CD14-positive monocyte (primary cell): Measurements from ENCODE around the gene GLTP. TPM values are rescaled to one million over a fixed set of nuclear protein-coding genes. Genes with fewer than 3 reads are reported as not detected.

Experiments
- DNase-seq, 3 donors: peaks; one replicate each; pipeline ENCODE4 v3.0.0-alpha.2; 2011 to 2022
- H2AFZ ChIP-seq: 2 replicates; pipeline ENCODE4 v1.6.0; 2012; ENCODE audit warnings: mild to moderate bottlenecking, low read depth, low read length, inconsistent platforms; ENCODE audit not compliant: insufficient read depth, poor library complexity, severe bottlenecking
- H3K27ac ChIP-seq, 2 donors: 1 replicate in 1 of 2; 2 replicates in 1 of 2; pipeline ENCODE4 v1.5.1; 2012 to 2013; ENCODE audit warnings: low read length in 2 of 2, control low read depth in 1 of 2, inconsistent platforms in 1 of 2, low read depth in 1 of 2, mild to moderate bottlenecking in 1 of 2
- H3K27me3 ChIP-seq, 2 donors: one replicate each; pipeline versions ENCODE4 v1.6.0 to v1.6.1; 2011 to 2013; ENCODE audit warnings: low read length in 2 of 2; ENCODE audit not compliant: control insufficient read depth in 2 of 2, insufficient read depth in 2 of 2
- H3K36me3 ChIP-seq, 2 donors: replicated peaks in 1 of 2; 1 replicate in 1 of 2; 2 replicates in 1 of 2; pipeline versions ENCODE4 v1.5.1 to v1.6.1; 2012 to 2013; ENCODE audit warnings: low read length in 2 of 2, control low read depth in 1 of 2, inconsistent platforms in 1 of 2, mild to moderate bottlenecking in 1 of 2; ENCODE audit not compliant: insufficient read depth in 2 of 2, control insufficient read depth in 1 of 2
- H3K4me1 ChIP-seq, 2 donors: 1 replicate in 1 of 2; 2 replicates in 1 of 2; pipeline versions ENCODE4 v1.5.1 to v1.6.1; 2012 to 2013; ENCODE audit warnings: low read length in 2 of 2, control low read depth in 1 of 2, inconsistent platforms in 1 of 2, mild to moderate bottlenecking in 1 of 2, moderate library complexity in 1 of 2; ENCODE audit not compliant: insufficient read depth in 2 of 2, control insufficient read depth in 1 of 2
- H3K4me2 ChIP-seq: replicated peaks from 2 replicates; pipeline ENCODE3; 2012; ENCODE audit warnings: low read length, moderate library complexity, mild to moderate bottlenecking; ENCODE audit not compliant: poor library complexity, severe bottlenecking; ENCODE audit errors: extremely low read depth
- H3K4me3 ChIP-seq, 3 experiments: fragments of 200-600 bp in 1 of 3; sonication (generic) in 1 of 3; replicated peaks in 1 of 3; 1 replicate in 2 of 3; 2 replicates in 1 of 3; pipeline ENCODE4 v1.5.1; 2011 to 2013; ENCODE audit warnings: low read length in 3 of 3, mild to moderate bottlenecking in 3 of 3, control low read depth in 2 of 3, low read depth in 2 of 3, inconsistent platforms in 1 of 3, moderate library complexity in 1 of 3
- H3K79me2 ChIP-seq: 2 replicates; pipeline ENCODE4 v1.6.0; 2012; ENCODE audit warnings: mild to moderate bottlenecking, control low read depth, inconsistent platforms, low read length, moderate library complexity; ENCODE audit not compliant: insufficient read depth
- H3K9ac ChIP-seq: 2 replicates; pipeline ENCODE4 v1.6.0; 2017; ENCODE audit warnings: low read length, mild to moderate bottlenecking; ENCODE audit not compliant: insufficient read depth, poor library complexity, severe bottlenecking
- H3K9me3 ChIP-seq, 2 donors: replicated peaks in 1 of 2; 1 replicate in 1 of 2; 2 replicates in 1 of 2; pipeline versions ENCODE4 v1.5.1 to v1.6.1; 2012 to 2013; ENCODE audit warnings: low read length in 2 of 2, control low read depth in 1 of 2; ENCODE audit not compliant: control insufficient read depth in 1 of 2, insufficient read depth in 1 of 2
- H4K20me1 ChIP-seq: 2 replicates; pipeline ENCODE4 v1.6.0; 2012; ENCODE audit warnings: mild to moderate bottlenecking, low read length, control low read depth, moderate library complexity; ENCODE audit not compliant: insufficient read depth
- H3K27ac Mint-ChIP-seq, 7 donors: one replicate each; pipeline ENCODE4 v1.8.0; 2020; ENCODE audit warnings: mild to moderate bottlenecking in 7 of 7, mixed read lengths in 7 of 7, moderate library complexity in 6 of 7, inconsistent platforms in 2 of 7
- H3K27me3 Mint-ChIP-seq, 3 donors: one replicate each; pipeline ENCODE4 v1.8.0; 2021 to 2022; ENCODE audit warnings: low read depth in 3 of 3, mild to moderate bottlenecking in 3 of 3, mixed read lengths in 3 of 3, moderate library complexity in 3 of 3, inconsistent platforms in 1 of 3
- H3K36me3 Mint-ChIP-seq, 2 donors: one replicate each; pipeline ENCODE4 v1.8.0; 2020; ENCODE audit warnings: mixed read lengths in 2 of 2, inconsistent platforms in 1 of 2, mild to moderate bottlenecking in 1 of 2
- H3K4me1 Mint-ChIP-seq: one replicate; pipeline ENCODE4 v1.8.0; 2020; ENCODE audit warnings: mild to moderate bottlenecking, mixed read lengths
- H3K4me3 Mint-ChIP-seq, 2 donors: one replicate each; pipeline ENCODE4 v1.8.0; 2020; ENCODE audit warnings: mild to moderate bottlenecking in 2 of 2, mixed read lengths in 2 of 2, moderate library complexity in 1 of 2
- H3K9me3 Mint-ChIP-seq, 7 donors: one replicate each; pipeline ENCODE4 v1.8.0; 2020 to 2022; ENCODE audit warnings: mixed read lengths in 7 of 7, mild to moderate bottlenecking in 6 of 7, moderate library complexity in 6 of 7, inconsistent platforms in 2 of 7
- CTCF ChIP-seq: fragments of 200-600 bp; IDR thresholded peaks from one replicate; pipeline ENCODE4 v1.8.0; 2022; ENCODE audit warnings: antibody characterized with exemption, mild to moderate bottlenecking
- WGBS: methylation state at CpG from one replicate; pipeline ENCODE4 v1.1.5; 2013; ENCODE audit warnings: missing lambda C conversion rate; ENCODE audit not compliant: insufficient coverage; 5-methylcytosine and 5-hydroxymethylcytosine counted together
- intact Hi-C, 2 donors: fragments of 100-400 bp; cut with micrococcal nuclease; formaldehyde crosslinking; loops; one replicate each; pipeline versions ENCODE4 v1.15.0 to v1.15.1; 2023
- polyA plus RNA-seq, 3 donors: library from polyadenylated mRNA; depleted of rRNA in 1 of 3; unstranded in 2 of 3; stranded (reverse) in 1 of 3; fragments of 300-500 nt in 2 of 3; fragments of >200 nt in 1 of 3; fragmentation: Illumina TruSeq in 2 of 3; gene quantifications; 1 replicate in 2 of 3; 2 replicates in 1 of 3; pipeline ENCODE4 v1.2.3, GENCODE V29; 2012 to 2021

Gene GLTP
- polyA plus RNA-seq, 3 donors: 46.2 to 65.9 (median 51.7) TPM

GRCh38 chr12:109842021-109842420 is 38.3 kb downstream of the GLTP start:
- Histone ChIP-seq H3K4me3 (no peak overlapping the region), H3K9me3 (no peaks in the 10 kb centered on the region), H3K79me2 (no peaks in the 10 kb centered on the region), H3K4me1 (peaks cover 45 to 61% of the 10 kb centered on the region in 2 donors), H3K27me3 (no peaks in the 10 kb centered on the region), H3K4me2 (no peak overlapping the region), H2AFZ (no peak overlapping the region), H3K9ac (no peak overlapping the region), H3K36me3 (no peaks in the 10 kb centered on the region), H4K20me1 (no peaks in the 10 kb centered on the region), H3K27ac (no peak overlapping the region)
- Mint-ChIP-seq H3K27me3 (peaks cover 0 to 6% (median 3%) of the 10 kb centered on the region in 3 donors), H3K36me3 (peaks cover 0 to 2% of the 10 kb centered on the region in 2 donors), H3K27ac (peak overlapping the region in 1 of 7 donors; percentile 77), H3K4me3 (no peak overlapping the region), H3K4me1 (peaks cover 59% of the 10 kb centered on the region), H3K9me3 (no peaks in the 10 kb centered on the region)
- DNase-seq: no peak
- intact Hi-C loops: no loop called here
- no peak for TF ChIP-seq CTCF
- WGBS: 100% methylated on average over 3 of the region's 5 CpGs

- Mint-ChIP-seq H3K27me3 (peaks cover under 1 to 6% (median 4%) of the 10 kb centered on the region in 3 donors), H3K36me3 (peaks cover 0 to 2% of the 10 kb centered on the region in 2 donors), H3K9me3 (no peaks in the 10 kb centered on the region), H3K27ac (peak overlapping the region in 2 of 7 donors; percentile 60 to 90), H3K4me1 (peaks cover 57% of the 10 kb centered on the region), H3K4me3 (no peak overlapping the region)
- no peaks in the 10 kb centered on the region for H3K79me2 ChIP-seq
- H3K27me3 ChIP-seq: no peaks in the 10 kb centered on the region
- no peak overlapping the region for H3K4me2 ChIP-seq
- H3K4me3 ChIP-seq: no peak overlapping the region
- no peaks in the 10 kb centered on the region for H3K9me3 ChIP-seq
- no peak overlapping the region for H3K27ac ChIP-seq
- H2AFZ ChIP-seq: no peak overlapping the region
- no peak overlapping the region for H3K9ac ChIP-seq
- no peak for TF ChIP-seq CTCF
- intact Hi-C loops: no loop called here
- H4K20me1 ChIP-seq: no peaks in the 10 kb centered on the region
- 81% methylated on average over 8 of the region's 9 CpGs for WGBS
- no peaks in the 10 kb centered on the region for H3K36me3 ChIP-seq
- H3K4me1 ChIP-seq: peaks cover 38 to 58% of the 10 kb centered on the region in 2 donors
- DNase-seq: no peak
Observed at GRCh38 chr12:109841356-109841755, 39.0 kb downstream of the GLTP start.
